H7 (cell line): ENCODE data around the gene YLPM1. TPM values are rescaled to one million over a fixed set of nuclear protein-coding genes. Genes with fewer than 3 reads are reported as not detected.
"Not testable (repeated sequence)": the region's sequence is repeated elsewhere in the genome, so short reads cannot be mapped to it uniquely, and the experiment has no call there.

Experiments used
- DNase-seq: peaks from one replicate; pipeline ENCODE4 v3.0.0; 2012
- H3K27me3 ChIP-seq: 2 replicates; pipeline ENCODE4 v1.6.0; 2011; ENCODE audit warnings: mild to moderate bottlenecking, low read length; ENCODE audit not compliant: control insufficient read depth, insufficient read depth
- H3K36me3 ChIP-seq: replicated peaks from 2 replicates; pipeline ENCODE4 v1.5.1; 2011; ENCODE audit warnings: low read length; ENCODE audit not compliant: control insufficient read depth, insufficient read depth
- H3K4me3 ChIP-seq: 2 replicates; pipeline ENCODE4 v1.5.1; 2011; ENCODE audit warnings: low read depth, mild to moderate bottlenecking, control low read depth, low read length, moderate library complexity; ENCODE audit not compliant: insufficient read depth
- total RNA-seq: library from RNA; depleted of rRNA; stranded (reverse); fragments of >200 nt; shearing (Covaris generic); gene quantifications from 2 replicates; pipeline ENCODE4 v1.2.3, GENCODE V29; 2014; rRNA removed

YLPM1 gene
- total RNA-seq, result 10.1 and 29.6 TPM in 2 replicates

- Histone ChIP-seq H3K4me3 (peak within 1 kb of the TSS; percentile 87), H3K36me3 (no peaks in the 10 kb centered on the region), H3K27me3 (no peaks in the 10 kb centered on the region)
- DNase-seq, result peak; percentile 94
Measured at GRCh38 chr14:74762917-74763802, at the start of gene YLPM1. Gene YLPM1 (plus strand): TSS chr14:74763316. CDS start chr14:74763490, 174 bp downstream.

GRCh38 chr14:74713395-74713735, 49.8 kb upstream of the YLPM1 start:
- Histone ChIP-seq H3K36me3 (peaks cover 2% of the 10 kb centered on the region), H3K4me3 (peak overlapping the region; percentile 84), H3K27me3 (no peaks in the 10 kb centered on the region)
- DNase-seq, result no peak

- Histone ChIP-seq H3K36me3 (peaks cover 2% of the 10 kb centered on the region), H3K4me3 (no peak overlapping the region), H3K27me3 (no peaks in the 10 kb centered on the region)
- no peak for DNase-seq
Measured at GRCh38 chr14:74720526-74720925, 42.6 kb upstream of the YLPM1 start.

- H3K27me3 ChIP-seq, result no peaks in the 10 kb centered on the region
- H3K4me3 ChIP-seq, result no peak overlapping the region
- DNase-seq, result no peak
- H3K36me3 ChIP-seq, result no peaks in the 10 kb centered on the region; the same call in 1 of the 2 replicates
Measured at GRCh38 chr14:74723134-74723533, 40.0 kb upstream of the YLPM1 start.

GRCh38 chr14:74732387-74732786, 30.7 kb upstream of the YLPM1 start:
- Histone ChIP-seq H3K27me3 (no peaks in the 10 kb centered on the region), H3K36me3 (peaks cover 1% of the 10 kb centered on the region; the same call in 1 of the 2 replicates), H3K4me3 (no peak overlapping the region)
- no peak for DNase-seq

GRCh38 chr14:74733221-74733620, 29.9 kb upstream of the YLPM1 start:
- Histone ChIP-seq H3K27me3 (no peaks in the 10 kb centered on the region), H3K4me3 (no peak overlapping the region), H3K36me3 (peaks cover 1% of the 10 kb centered on the region; the same call in 1 of the 2 replicates)
- no peak for DNase-seq

GRCh38 chr14:74735125-74735524, 28.0 kb upstream of the YLPM1 start:
- Histone ChIP-seq H3K36me3 (peaks cover 1% of the 10 kb centered on the region; the same call in 1 of the 2 replicates), H3K4me3 (no peak overlapping the region), H3K27me3 (no peaks in the 10 kb centered on the region)
- no peak for DNase-seq

GRCh38 chr14:74737753-74738325, 25.3 kb upstream of the YLPM1 start:
- no peak for DNase-seq
- peaks cover under 1% of the 10 kb centered on the region; the same call in 1 of the 2 replicates for H3K36me3 ChIP-seq
- no peak overlapping the region for H3K4me3 ChIP-seq
- H3K27me3 ChIP-seq, result no peaks in the 10 kb centered on the region

GRCh38 chr14:74739293-74740030, 23.7 kb upstream of the YLPM1 start:
- Histone ChIP-seq H3K27me3 (no peaks in the 10 kb centered on the region), H3K36me3 (no peaks in the 10 kb centered on the region; the same call in 1 of the 2 replicates), H3K4me3 (no peak overlapping the region)
- DNase-seq, result no peak

- Histone ChIP-seq H3K4me3 (no peak overlapping the region), H3K36me3 (no peaks in the 10 kb centered on the region), H3K27me3 (no peaks in the 10 kb centered on the region; the same call in 1 of the 2 replicates)
- DNase-seq, result no peak
Measured at GRCh38 chr14:74747237-74747636, 15.9 kb upstream of the YLPM1 start.

- Histone ChIP-seq H3K4me3 (no peak overlapping the region), H3K36me3 (no peaks in the 10 kb centered on the region), H3K27me3 (no peaks in the 10 kb centered on the region)
- no peak for DNase-seq
Measured at GRCh38 chr14:74754157-74754556, 9.0 kb upstream of the YLPM1 start.

- Histone ChIP-seq H3K36me3 (no peaks in the 10 kb centered on the region), H3K27me3 (no peaks in the 10 kb centered on the region), H3K4me3 (no peak overlapping the region)
- DNase-seq, result no peak
Measured at GRCh38 chr14:74754899-74755298, 8.2 kb upstream of the YLPM1 start.

- H3K27me3 ChIP-seq, result no peaks in the 10 kb centered on the region
- no peak for DNase-seq
Measured at GRCh38 chr14:74756326-74756725, 6.8 kb upstream of the YLPM1 start.

GRCh38 chr14:74758505-74758904, 4.6 kb upstream of the YLPM1 start:
- H3K36me3 ChIP-seq, H3K27me3 ChIP-seq, DNase-seq, H3K4me3 ChIP-seq: not testable (repeated sequence)

More at GRCh38 chr14:74756326-74756725, 6.8 kb upstream of the YLPM1 start:
- Histone ChIP-seq H3K36me3 (no peaks in the 10 kb centered on the region), H3K4me3 (no peak overlapping the region)
